ENCODE results near the gene FAM90A1.
"Not testable (repeated sequence)": the region's sequence is repeated elsewhere in the genome, so short reads cannot be mapped to it uniquely, and the experiment has no call there.

DNA sequence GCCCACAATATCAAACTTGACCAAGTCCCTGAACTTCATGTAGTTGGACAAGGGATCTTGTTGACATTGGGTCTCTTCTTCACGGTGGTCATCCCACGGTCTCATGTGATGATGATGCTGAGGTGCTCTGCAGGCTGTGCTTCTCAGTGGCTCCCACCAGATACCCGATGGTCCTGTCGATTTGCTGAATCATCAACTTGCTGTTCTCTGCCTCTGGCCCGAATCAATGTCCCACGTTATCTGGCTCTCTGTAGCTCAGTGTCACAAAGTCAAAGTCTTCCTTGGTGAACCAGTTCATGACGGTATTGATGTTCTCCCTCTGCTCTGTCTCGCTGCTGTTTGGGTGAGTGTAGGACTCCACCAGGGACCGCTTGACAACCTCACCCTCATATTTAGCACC lies 27.3 kb upstream of the FAM90A1 start:
- TF ChIP-seq, protein P1, sequence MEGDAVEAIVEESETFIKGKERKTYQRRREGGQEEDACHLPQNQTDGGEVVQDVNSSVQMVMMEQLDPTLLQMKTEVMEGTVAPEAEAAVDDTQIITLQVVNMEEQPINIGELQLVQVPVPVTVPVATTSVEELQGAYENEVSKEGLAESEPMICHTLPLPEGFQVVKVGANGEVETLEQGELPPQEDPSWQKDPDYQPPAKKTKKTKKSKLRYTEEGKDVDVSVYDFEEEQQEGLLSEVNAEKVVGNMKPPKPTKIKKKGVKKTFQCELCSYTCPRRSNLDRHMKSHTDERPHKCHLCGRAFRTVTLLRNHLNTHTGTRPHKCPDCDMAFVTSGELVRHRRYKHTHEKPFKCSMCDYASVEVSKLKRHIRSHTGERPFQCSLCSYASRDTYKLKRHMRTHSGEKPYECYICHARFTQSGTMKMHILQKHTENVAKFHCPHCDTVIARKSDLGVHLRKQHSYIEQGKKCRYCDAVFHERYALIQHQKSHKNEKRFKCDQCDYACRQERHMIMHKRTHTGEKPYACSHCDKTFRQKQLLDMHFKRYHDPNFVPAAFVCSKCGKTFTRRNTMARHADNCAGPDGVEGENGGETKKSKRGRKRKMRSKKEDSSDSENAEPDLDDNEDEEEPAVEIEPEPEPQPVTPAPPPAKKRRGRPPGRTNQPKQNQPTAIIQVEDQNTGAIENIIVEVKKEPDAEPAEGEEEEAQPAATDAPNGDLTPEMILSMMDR (IDR thresholded peaks at IDR 0.05; ENCODE audit: low read depth, low read length), result not testable (repeated sequence)
- TF ChIP-seq EZH2phosphoT487 (IDR thresholded peaks at IDR 0.05; ENCODE audit: low read depth), result not testable (repeated sequence)

Measured in OCI-LY3 (cell line).